NCI-H82 (cell line): ENCODE results near the gene MEX3A.

Experiments
- DNase-seq: peaks from one replicate; lab custom pipeline; 2025; lab: John Stamatoyannopoulos, UW

Gene MEX3A

DNA sequence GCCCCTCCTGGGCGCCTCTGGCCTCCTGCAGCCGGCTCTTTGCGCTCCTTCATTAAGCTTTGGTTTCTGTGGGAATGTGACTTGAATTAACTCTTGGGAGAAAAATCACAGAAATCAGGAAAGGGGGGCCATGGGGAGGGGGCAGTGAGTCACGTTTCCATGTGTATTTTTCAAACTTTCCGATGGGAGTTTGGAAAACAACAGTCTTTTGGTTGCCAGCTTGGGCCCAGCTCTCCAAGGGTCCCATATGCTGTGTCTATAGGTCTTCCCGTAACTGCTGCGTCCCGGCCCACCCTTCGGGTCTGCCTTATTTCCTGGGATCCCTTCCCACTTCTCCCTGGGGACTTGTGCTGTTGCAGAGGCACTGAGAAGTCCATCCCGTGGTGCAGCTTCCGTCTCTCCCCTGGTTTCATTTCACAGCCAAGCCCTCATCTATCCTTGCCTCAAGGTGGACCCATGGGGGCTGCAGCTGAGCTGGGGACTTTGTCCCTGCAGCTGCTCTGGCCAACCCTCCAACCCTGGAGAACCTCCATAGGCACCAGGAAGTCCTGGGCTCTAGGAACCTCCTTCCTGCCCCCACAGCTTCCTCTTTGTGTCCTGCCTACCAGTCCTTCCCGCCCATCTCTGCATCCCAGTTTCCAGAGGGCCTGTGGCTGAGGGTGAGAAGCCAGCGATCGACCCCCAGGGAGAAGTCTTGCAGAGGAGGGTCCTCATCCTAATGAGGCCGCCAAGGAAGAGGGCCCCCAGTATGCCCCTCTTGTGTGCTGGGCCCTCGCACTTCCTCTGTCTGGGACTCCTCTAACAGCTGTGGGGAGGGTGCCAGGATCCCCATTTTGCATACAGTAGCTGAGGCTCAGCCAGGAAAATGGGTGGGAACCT lies 20.6 kb upstream of the MEX3A start:
- no peak for DNase-seq

DNA sequence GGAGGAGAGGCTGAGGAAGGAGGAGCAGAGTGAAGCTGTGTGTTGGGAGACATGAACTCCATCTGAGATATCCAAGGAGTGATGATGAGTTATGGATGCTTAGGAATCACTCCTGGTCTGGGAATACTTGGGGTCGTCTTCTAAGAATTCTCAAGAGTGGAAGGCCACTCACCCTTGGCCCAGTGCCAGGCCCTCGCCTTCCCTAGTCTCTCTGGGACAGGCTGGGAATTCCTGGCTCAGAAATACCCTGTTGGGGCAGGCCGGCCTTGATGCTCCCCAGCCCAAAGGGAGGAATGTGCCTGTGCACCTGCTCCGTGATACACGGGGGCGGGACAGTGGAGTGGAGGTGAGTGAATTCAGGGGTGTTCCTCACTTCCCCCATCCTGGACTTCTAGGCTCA lies 19.6 kb upstream of the MEX3A start:
- DNase-seq: no peak

DNA sequence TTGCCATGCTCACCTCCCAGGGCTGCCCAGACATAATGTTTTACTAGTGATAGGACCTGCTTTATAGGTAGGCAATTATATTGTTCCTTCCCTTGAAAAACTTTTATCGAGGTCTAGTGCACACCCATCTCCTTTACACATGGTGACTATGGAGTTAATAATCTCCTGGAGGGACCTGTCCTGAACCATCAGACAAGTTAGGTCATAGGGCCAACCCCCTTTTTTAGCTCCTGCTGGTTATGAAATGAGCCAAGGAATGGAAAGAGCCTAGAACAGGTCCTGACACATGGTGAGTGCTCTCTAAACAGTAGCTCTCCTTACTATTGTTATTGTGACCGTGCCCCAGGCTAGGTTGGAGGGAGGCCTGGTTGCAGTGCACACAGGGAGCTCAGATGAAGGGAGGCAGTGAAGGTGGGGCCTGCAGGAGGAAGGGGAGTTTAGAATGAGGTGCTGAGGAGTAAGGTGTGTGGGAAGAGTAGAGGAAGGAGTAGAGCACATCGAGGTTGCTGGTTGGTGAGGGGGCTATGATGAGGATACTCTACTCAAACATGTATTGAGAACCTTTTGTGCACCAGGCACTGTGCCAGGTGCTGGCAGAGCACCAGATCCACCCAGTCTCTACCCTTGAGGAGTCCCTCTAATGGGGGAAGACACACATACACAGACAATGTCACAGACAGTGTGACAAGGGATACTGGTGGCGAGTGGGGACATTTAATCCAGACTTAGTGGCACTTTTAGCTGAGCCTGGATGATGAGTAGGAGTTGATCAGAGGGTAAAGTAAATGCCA lies 18.1 kb upstream of the MEX3A start:
- DNase-seq: no peak

DNA sequence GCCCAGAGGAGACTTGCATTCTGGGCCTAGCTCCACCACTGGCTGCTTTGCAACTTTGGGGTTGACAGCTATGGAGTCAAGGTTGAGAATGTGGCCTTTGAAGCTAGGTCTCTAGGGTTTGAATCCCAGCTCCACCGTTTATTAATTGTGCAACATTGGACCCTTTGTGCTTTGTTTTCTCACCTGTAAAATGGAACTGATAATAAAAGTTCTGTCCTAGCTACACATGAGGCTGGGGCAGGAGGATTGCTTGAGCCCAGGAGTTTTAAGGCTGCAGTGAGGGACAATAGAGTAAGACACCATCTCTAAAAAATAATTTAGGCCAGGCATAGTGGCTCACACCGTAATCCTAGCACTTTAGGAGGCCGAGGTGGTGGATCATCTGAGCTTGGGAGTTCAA lies 17.0 kb upstream of the MEX3A start:
- DNase-seq: no peak

DNA sequence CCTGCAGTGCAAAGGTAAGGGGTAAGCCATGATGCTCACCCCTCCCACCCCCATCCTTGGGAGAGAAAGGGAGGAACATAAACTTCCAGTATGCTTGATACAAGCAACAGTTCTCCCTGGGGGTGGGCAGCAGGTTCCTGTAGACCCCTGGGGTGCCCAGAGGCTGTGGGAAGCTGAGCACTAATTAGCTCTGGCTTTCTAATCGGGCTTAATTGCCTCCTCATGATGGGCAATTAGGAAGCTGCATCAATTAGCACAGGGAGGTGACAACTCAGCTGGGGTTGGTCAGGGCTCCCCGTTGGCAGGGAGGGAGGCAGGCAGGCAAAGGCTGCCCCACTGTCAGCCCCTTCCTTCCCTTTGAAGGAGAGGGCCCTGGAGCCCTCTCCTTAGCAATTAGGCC lies 16.5 kb upstream of the MEX3A start:
- no peak for DNase-seq

DNA sequence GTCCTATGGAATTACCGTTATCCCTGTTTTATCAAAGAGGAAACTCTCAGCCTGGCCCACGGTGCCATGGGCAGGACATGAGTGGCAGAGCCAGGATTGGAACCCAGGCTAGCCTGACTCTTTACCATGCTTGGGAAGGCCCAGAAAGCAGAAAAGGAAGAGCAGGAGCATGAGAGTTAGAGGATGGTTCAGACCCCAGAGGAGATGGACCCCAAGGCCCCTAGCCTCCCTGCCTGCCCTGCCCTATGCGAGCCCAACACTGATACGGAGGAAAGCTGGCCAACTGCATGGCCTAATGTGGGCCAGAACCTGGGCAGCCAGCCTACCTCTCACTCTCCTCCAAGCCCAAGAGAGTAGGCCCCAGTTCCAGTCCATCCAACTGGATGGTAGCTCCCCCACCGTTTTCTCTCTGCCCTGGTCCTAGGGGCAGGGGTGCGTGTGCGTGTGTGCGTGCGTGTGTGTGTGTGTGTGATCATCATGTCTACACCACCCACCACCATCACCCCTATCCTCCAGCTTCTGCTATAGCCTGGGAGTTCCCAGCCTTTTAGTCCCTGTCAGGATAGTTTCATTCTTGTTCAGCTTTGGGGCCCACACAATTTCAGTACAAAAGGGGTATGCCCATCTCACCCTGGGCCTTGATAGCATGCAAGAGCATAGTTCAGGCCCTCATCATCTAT lies 15.4 kb upstream of the MEX3A start:
- no peak for DNase-seq

DNA sequence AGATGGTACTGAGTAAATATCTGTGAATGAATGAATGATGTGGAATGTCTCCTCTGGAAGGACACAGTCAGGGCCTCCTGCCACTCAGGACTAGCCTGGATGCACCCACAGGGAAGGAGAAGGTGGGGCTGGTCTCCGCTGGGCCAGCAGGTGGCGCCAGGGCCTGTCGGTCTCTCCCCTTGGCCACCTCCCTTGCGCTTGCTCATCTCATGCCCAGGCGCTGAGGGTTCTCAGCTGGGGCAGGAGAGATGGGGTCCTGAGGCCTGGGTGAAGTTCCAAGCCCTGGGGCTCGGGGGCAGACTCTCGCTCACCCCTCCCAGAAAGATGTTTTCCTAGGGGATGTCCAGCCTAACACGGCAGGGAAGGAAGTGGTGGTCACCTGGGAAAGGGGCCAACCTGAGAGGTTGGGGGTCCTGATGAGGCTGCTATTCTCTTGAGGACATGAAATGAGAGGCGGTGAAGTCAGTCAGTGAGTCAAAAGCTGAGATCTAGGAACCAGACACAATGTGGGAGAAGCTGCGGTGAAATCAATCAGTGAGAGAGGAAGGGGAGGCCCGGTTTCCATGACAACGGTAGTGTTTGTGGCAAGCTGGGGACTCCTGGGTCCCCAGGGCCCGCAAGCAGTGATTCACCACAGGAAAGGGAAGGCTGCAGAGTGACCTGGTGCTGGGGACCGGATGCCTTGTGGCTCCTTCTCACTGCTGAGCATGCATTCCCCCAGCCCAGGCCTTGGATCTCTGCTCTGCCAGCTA lies 14.6 kb upstream of the MEX3A start:
- peak; percentile 93 for DNase-seq

DNA sequence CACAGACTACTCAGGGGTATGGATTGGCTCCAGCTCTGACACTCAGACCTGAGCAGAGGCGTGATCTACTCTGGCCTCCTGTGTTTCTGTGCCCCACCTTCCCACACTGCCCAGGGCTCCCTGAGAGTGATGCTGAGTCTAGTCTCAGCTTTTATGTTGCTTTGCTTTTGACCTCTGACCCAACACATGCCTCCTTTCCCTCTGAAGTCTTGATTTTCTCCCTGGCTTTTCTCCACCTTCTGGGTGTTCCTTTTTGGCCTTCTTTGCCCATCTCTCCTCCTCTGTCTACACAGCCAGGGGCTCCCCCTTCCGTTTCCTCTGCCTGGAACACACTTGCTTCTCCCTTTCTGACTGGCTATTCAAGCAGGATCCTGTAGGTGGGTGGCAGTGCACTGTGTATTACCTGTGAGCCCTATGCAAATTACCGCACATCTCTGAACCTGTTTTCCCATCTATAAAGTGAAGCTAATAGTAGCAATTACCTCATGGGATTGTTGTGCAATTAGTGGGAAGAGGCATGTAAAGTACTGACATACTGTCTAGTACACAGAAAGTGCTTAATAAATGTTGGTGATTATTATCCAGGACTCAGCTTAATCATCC lies 13.7 kb upstream of the MEX3A start:
- no peak for DNase-seq

DNA sequence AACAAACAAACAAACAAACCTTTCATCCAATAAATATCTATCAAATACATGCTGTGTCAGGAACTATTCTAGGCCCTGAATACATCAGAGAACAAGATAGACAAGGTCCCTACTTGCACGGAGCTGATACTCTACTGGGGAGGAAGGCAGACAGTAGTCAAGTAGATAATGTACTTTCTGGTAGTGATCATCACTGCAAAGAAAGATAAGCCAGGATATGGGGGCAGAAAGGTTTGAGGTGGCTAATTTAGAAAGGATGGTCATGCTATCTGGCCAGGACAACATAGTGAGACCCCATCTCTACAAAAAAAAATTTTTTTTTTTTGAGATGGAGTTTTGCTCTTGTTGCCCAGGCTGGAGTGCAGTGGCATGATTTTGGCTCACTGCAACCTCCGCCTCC lies 9.3 kb upstream of the MEX3A start:
- DNase-seq: no peak

DNA sequence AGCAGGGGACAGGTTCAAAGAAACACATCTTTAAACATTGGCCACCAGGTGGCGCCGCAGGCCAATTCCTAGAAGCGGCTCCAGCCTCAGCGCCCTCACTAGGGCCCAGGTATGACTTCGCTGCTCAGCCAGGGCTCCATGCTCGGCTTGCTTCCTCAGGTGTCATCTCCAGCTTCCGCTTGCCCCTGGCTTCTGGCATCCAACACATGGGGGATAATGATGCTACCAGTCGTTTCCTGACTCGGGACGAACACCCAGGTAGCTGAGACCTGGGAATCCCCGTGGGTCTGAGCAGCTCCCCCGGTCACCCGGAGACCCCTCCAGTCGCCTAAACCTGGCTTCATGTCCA lies 8.5 kb upstream of the MEX3A start:
- peak; percentile 97 for DNase-seq

DNA sequence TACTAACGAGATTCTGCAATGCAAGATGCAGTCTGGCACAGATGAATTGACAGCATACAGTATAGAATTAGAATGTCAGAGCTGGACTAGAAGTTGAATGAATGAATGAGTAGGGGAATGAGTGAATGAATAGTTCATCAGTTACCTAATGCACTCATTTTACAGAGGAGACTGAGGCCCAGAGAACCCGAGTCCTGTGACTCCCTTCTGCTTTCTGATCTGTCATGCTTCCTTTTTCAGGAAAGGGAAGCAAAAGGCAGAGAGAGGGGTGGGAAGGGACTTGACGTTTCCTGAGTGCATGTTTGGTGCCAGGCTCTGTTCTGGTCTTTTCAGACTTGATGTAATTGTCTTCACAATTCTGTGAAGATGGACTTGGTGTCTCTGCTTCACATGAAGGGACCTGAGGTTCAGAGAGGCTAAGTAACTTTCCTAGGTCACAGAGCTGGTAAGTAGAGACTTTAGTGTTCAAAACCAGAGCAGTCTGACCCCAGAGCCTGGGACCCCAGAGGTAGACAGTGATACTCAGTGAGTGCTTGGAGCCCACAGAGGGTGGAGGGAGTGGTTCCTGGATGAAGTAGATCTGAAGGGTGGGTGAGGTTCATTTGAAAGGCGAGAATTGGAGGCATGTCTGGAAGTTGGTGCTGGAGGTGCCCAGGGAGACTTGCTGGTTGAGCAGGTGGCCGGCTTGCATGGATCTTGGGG lies 8.0 kb upstream of the MEX3A start:
- DNase-seq: peak; percentile 70

DNA sequence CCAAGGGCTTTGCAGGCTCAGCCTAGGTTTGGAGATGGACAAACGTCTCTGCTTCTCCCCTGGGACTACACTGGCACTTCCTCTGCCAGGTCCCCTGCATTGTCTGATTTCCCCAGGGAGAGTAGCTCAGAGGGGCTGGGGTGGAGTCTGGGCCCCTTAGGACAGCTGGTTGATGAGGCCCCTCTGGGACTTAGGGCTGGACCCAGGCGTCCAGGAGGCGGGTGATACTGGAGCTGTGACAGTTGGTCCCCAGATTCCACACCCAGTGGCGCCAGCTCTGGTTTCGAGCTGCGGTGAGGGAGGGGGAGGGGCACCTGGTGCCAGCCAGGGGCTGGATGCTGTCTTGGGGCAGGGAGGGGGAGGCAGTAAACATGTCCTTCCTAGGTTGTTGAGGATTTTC lies 7.4 kb upstream of the MEX3A start:
- peak; percentile 99 for DNase-seq

DNA sequence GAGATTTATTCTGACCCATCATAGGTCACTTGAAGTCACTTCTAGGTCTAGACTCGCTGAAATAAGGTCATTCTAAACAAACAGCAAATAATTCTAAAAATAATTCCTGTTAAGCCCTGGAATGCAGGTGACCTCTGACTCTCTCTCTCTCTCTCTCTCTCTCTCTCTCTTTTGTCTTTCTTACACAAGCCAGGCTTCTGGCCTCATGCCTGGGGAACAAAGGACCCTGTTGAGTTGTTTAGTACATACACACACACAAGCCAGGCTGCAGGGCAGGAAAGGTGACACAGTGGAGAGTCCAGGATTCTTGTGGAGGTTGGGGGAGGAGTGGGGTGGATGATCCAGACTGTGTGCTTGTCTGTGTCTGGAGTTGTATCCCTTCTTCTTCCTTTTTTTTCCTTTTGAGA lies 4.0 kb upstream of the MEX3A start:
- no peak for DNase-seq

DNA sequence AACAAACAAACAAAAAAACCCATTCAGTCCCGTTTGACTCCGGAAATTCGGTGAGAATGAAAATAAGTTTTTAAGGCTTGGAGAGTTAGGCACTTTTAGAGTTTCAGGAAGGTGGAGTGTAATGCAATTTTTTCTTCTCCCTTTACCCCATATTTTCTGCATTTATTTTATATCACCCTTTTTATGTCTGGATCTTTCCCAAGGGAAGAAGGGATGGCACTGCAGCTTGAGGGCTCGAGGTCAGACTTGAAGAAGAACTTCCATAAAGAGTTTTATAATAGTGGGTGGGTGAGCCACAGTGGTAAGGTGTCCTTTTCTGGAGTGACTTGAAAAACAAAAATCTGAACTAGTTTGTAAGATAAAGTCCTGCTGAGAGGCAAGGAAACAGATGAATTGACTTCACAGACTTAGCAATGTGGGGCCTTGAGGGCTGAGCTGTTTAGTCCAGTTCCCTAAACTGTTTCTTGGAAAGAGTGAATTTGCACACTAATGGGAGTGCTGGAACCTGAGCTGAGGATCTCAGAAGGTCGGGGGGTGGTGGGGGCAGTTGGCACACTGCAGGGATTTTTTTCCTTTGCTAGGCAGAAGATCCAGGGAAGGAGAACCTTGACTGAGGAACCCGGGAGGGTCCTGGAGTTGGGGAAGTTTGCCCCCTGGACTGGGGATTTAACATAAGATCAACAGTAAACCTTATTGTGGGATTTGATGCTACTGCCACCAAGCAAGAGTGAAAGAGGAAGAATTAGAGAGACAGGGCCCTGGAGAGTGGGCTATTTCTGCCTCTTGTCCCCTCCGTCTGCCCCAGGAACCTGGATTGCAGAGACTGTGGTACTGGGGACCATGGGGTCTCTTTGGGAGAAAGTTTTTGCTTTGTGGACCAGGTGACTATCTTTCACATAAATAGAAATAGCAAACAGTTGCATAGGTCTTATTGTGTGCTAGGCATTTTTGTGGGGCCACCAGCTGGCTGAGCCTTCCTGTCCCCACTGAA lies 1.8 kb upstream of the MEX3A start:
- DNase-seq: peak; percentile 79

DNA sequence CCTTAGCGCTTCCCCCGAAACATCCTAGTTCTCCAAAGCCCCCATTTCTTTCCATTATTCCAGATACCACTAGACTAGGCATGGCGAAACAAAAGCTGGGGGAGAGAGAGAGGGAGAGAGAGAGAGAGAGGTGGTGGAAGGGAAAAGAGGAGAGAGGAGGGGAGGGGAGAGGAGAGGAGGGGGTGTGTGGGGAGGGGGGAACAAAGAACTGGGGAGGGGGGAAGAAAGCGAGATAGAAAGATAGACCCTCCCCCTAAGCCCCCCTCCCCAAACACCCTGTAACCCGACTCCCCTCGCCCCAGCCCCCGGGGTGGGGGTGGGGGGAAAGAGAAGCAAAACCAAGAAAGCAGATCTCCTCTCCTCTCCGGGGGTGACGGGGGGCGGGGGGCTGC lies 352 bp downstream of the MEX3A start:
- peak; percentile 82 for DNase-seq

DNA sequence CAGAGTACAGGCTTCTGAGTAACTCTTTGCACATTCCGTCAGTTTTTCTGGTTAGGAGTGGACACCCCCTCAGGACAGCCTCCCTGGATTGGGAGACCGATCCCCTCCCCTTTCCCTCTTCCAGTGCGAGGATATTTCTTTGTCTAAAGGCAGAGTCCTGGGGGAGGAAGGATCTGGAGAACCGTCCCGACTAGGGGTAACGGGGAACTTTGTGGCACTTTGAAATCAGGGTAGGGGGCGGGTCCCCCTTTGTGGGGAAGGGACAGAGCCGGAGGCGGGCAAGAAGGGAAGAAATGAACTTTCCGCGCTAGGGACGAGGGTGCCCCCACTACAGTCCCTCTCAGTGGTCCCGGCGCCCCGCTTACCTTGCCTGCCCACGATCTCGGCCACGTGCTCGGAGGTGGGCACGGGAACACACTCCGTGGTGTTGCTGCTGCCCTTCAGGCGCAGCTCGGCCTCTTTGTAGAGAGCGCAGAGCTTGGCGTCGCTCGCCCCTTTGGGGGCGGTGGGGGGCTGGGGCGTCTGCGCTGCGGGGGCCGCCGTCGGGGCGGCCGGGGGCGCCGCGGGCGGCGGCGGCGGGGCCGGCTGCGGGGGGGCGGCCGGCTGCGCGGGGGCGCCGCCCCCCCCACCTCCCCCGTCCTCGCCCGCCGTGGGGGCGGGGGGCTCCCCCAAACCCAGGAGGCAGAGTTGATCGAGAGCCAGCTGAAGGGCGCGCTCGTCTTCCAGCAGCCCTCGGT lies 917 bp downstream of the MEX3A start:
- peak; percentile 58 for DNase-seq

DNA sequence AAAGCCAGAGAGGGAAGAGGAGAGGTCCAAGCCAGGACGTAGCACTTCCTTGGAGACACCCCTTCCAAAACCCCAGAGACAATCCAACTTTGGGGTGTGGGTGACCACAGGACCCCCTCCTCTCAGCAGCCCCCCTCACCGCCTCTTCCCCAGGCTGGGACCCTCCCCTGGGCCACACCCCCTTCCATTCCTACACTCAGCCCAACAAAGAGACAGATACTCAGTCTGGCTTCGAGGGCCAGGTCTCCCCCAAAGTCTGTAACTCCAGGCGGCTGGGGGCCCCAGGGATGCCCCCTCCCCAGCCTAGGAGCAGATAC lies 1.4 kb downstream of the MEX3A start:
- DNase-seq: no peak

DNA sequence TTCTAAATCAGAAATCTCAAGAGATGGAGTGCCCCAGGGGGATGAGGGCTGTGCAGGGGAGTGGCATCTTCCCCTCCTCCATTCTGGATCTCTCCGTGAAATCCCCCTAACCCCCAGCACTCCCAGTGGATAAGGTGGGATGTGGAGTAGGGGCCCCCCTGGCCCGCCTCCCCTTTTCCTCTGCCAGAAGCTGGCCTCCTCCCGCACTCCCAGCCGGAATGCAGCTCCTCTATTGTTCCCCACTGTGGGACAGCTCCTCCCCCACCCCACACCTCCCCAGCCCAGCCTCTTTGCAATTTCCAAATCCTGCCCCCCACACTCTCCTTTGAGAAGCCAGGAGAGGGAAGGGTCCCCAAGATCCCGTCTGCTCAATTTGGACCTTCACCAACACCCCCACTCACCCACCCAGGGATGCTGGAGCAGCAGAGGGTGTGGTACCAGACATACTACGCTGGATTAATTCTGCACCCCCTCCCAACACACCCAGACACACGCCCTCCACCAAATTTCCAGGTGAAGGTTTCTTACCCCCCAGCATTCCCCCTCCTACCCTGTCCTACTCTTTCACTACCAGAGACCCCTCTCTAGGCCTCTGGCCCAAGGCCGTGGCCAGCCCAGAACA lies 1.9 kb downstream of the MEX3A start:
- no peak for DNase-seq

DNA sequence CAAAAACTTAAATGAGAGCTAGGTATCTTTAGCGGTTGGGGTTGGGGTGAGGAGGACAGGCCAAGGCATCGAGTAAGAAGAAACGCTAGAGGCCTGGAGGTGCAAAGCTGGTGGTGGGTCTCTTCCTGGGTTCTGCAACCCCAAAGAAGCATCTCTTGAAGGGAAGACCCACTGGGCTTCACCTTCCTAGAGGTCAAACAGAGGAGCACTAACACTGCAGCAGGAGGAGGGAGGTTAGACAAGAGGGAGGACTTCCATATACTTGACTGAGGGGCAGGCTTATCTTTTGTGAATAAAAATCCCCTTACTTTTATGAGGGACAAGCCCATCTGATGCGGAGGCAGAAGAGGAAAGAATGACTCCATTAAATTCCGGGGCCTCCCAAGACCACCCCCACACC lies 2.5 kb downstream of the MEX3A start:
- no peak for DNase-seq
